DOHH2 (cell line): ENCODE data around the gene KCND1.

ENCODE experiments used
- H3F3A ChIP-seq: fragments of 200-600 bp; sonication (generic), shearing (Covaris generic); 2 replicates; pipeline ENCODE4 v1.6.0; 2016; ENCODE audit warnings: antibody characterized with exemption, mild to moderate bottlenecking; ENCODE audit not compliant: control insufficient read depth, insufficient read depth
- H3K27ac ChIP-seq: fragments of 200-600 bp; sonication (generic); 2 replicates; pipeline ENCODE4 v1.5.1; 2014; ENCODE audit warnings: low read depth, mild to moderate bottlenecking, low read length, moderate library complexity
- H3K27me3 ChIP-seq: fragments of 200-600 bp; sonication (generic); 2 replicates; pipeline ENCODE4 v1.6.1; 2014; ENCODE audit warnings: mild to moderate bottlenecking, low read length, mixed read lengths; ENCODE audit not compliant: control insufficient read depth
- H3K36me3 ChIP-seq: fragments of 200-600 bp; sonication (generic); 2 replicates; pipeline ENCODE4 v1.6.1; 2014; ENCODE audit warnings: mild to moderate bottlenecking, low read length, moderate library complexity, mixed read lengths; ENCODE audit not compliant: control insufficient read depth
- H3K4me1 ChIP-seq: fragments of 200-600 bp; sonication (generic); 2 replicates; pipeline ENCODE4 v1.6.1; 2014; ENCODE audit warnings: mild to moderate bottlenecking, low read length, mixed read lengths; ENCODE audit not compliant: control insufficient read depth
- H3K4me2 ChIP-seq: fragments of 200-600 bp; sonication (generic); 2 replicates; pipeline ENCODE4 v1.6.0; 2014; ENCODE audit warnings: mild to moderate bottlenecking, low read length, moderate library complexity
- H3K4me3 ChIP-seq: fragments of 200-600 bp; sonication (generic); 2 replicates; pipeline ENCODE4 v1.5.1; 2014; ENCODE audit warnings: mild to moderate bottlenecking, low read length, mixed read lengths
- H3K79me2 ChIP-seq: fragments of 200-600 bp; sonication (generic); 2 replicates; pipeline ENCODE4 v1.6.1; 2014; ENCODE audit warnings: mild to moderate bottlenecking, low read length, mixed read lengths; ENCODE audit not compliant: control insufficient read depth
- H3K9me2 ChIP-seq: fragments of 200-600 bp; sonication (generic); replicated peaks from 2 replicates; pipeline ENCODE4 v1.6.1; 2014; ENCODE audit warnings: mild to moderate bottlenecking, low read length, mixed read lengths; ENCODE audit not compliant: control insufficient read depth
- H3K9me3 ChIP-seq: fragments of 200-600 bp; sonication (generic); 2 replicates; pipeline ENCODE4 v1.6.1; 2014; ENCODE audit warnings: antibody characterized with exemption, low read length, mixed read lengths; ENCODE audit not compliant: control insufficient read depth, insufficient read depth
- H4K20me1 ChIP-seq: fragments of 200-600 bp; sonication (generic); 2 replicates; pipeline ENCODE4 v1.6.0; 2014; ENCODE audit warnings: low read depth, mild to moderate bottlenecking, antibody characterized with exemption, low read length, moderate library complexity; ENCODE audit not compliant: control insufficient read depth, insufficient read depth
- CTCF ChIP-seq: fragments of 200-600 bp; sonication (generic); IDR thresholded peaks from one replicate; pipeline ENCODE4 v1.5.1; 2014; ENCODE audit warnings: antibody characterized with exemption, mild to moderate bottlenecking, low read depth, low read length; ENCODE audit not compliant: poor library complexity, severe bottlenecking
- EZH2phosphoT487 ChIP-seq: fragments of 200-600 bp; sonication (generic); IDR thresholded peaks from 2 replicates; pipeline ENCODE4 v1.6.1; 2017; ENCODE audit warnings: borderline replicate concordance, mild to moderate bottlenecking, antibody characterized with exemption, low read length, moderate library complexity, mixed read lengths

Gene KCND1

GRCh38 chrX:48942895-48943294 is 28.7 kb downstream of the KCND1 start:
- no peak for TF ChIP-seq CTCF
- no peak for TF ChIP-seq EZH2phosphoT487
- H3K27ac ChIP-seq = no peak overlapping the region

GRCh38 chrX:48940404-48940955 is 31.2 kb downstream of the KCND1 start:
- peak overlapping the region; percentile 98 for H3K27ac ChIP-seq
- H4K20me1 ChIP-seq = no peaks in the 10 kb centered on the region
- H3F3A ChIP-seq = peaks cover 12% of the 10 kb centered on the region
- H3K4me2 ChIP-seq = peak overlapping the region; percentile 93
- no peaks in the 10 kb centered on the region for H3K27me3 ChIP-seq
- peaks cover 89% of the 10 kb centered on the region for H3K79me2 ChIP-seq
- peak overlapping the region; percentile 71 for H3K4me3 ChIP-seq
- H3K4me1 ChIP-seq = peaks cover 69% of the 10 kb centered on the region
- H3K36me3 ChIP-seq = peaks cover 55% of the 10 kb centered on the region
- no peaks in the 10 kb centered on the region for H3K9me2 ChIP-seq
- no peaks in the 10 kb centered on the region for H3K9me3 ChIP-seq
- TF ChIP-seq CTCF (no peak), EZH2phosphoT487 (no peak)

More at GRCh38 chrX:48942895-48943294, 28.7 kb downstream of the KCND1 start:
- Histone ChIP-seq H3K4me3 (no peak overlapping the region), H3F3A (peaks cover 10% of the 10 kb centered on the region), H3K4me2 (no peak overlapping the region), H4K20me1 (no peaks in the 10 kb centered on the region), H3K79me2 (peaks cover 88% of the 10 kb centered on the region), H3K4me1 (peaks cover 53% of the 10 kb centered on the region), H3K27me3 (no peaks in the 10 kb centered on the region), H3K36me3 (peaks cover 38% of the 10 kb centered on the region), H3K9me3 (no peaks in the 10 kb centered on the region), H3K9me2 (no peaks in the 10 kb centered on the region)

GRCh38 chrX:48939524-48940228 is 32.0 kb downstream of the KCND1 start:
- peaks cover 76% of the 10 kb centered on the region for H3K4me1 ChIP-seq

More at GRCh38 chrX:48939524-48940228, 32.0 kb downstream of the KCND1 start:
- peak overlapping the region; percentile 98 for H3K27ac ChIP-seq
- peak overlapping the region; percentile 93 for H3K4me2 ChIP-seq
- no peak for TF ChIP-seq CTCF
- no peak for TF ChIP-seq EZH2phosphoT487
- H3K9me3 ChIP-seq = no peaks in the 10 kb centered on the region
- H3K4me3 ChIP-seq = peak overlapping the region; percentile 71
- no peaks in the 10 kb centered on the region for H3K27me3 ChIP-seq
- H3K9me2 ChIP-seq = no peaks in the 10 kb centered on the region
- peaks cover 63% of the 10 kb centered on the region for H3K36me3 ChIP-seq
- H4K20me1 ChIP-seq = no peaks in the 10 kb centered on the region
- peaks cover 12% of the 10 kb centered on the region for H3F3A ChIP-seq
- peaks cover 89% of the 10 kb centered on the region for H3K79me2 ChIP-seq
